GM23338 (cell line): ENCODE results near the gene LENG9. TPM values are rescaled to one million over a fixed set of nuclear protein-coding genes. Genes with fewer than 3 reads are reported as not detected.

Source experiments
- ATAC-seq: fragments of 200-7000 bp; cut with Tn5 transposase; 3 replicates; pipeline ENCODE4 v1.9.1; 2020
- DNase-seq: peaks from one replicate; pipeline ENCODE4 v3.0.0-alpha.2; 2015; ENCODE audit warnings: low spot score
- H2AFZ ChIP-seq: fragments of 200-600 bp; sonication (generic); 2 replicates; pipeline ENCODE4 v1.8.0; 2016; ENCODE audit warnings: antibody characterized with exemption, mild to moderate bottlenecking, moderate library complexity
- H3F3A ChIP-seq: fragments of 200-600 bp; sonication (generic); replicated peaks from 2 replicates; pipeline ENCODE4 v1.8.0; 2017; ENCODE audit warnings: antibody characterized with exemption, mixed run types, low read depth
- H3K27ac ChIP-seq: fragments of 200-600 bp; sonication (generic); 2 replicates; pipeline ENCODE4 v1.6.1; 2016; ENCODE audit warnings: low read depth
- H3K27me3 ChIP-seq: fragments of 200-600 bp; sonication (generic); 2 replicates; pipeline ENCODE4 v1.8.0; 2016; ENCODE audit warnings: mild to moderate bottlenecking, mixed run types, moderate library complexity; ENCODE audit not compliant: insufficient read depth
- H3K36me3 ChIP-seq: fragments of 200-600 bp; sonication (generic); 2 replicates; pipeline ENCODE4 v1.8.0; 2016; ENCODE audit warnings: mild to moderate bottlenecking; ENCODE audit not compliant: insufficient read depth
- H3K4me1 ChIP-seq: fragments of 200-600 bp; sonication (generic); 2 replicates; pipeline ENCODE4 v1.8.0; 2016; ENCODE audit warnings: mild to moderate bottlenecking, moderate library complexity; ENCODE audit not compliant: insufficient read depth
- H3K4me2 ChIP-seq: fragments of 200-600 bp; sonication (generic); 2 replicates; pipeline ENCODE4 v1.7.1; 2017; ENCODE audit warnings: mixed run types
- H3K4me3 ChIP-seq: fragments of 200-600 bp; sonication (generic); 2 replicates; pipeline ENCODE4 v1.6.1; 2016; ENCODE audit warnings: mixed run types
- H3K79me2 ChIP-seq: fragments of 200-600 bp; sonication (generic); replicated peaks from 2 replicates; pipeline ENCODE4 v1.8.0; 2017; ENCODE audit warnings: mild to moderate bottlenecking; ENCODE audit not compliant: insufficient read depth
- H3K9me2 ChIP-seq: fragments of 200-600 bp; sonication (generic); 2 replicates; pipeline ENCODE4 v1.8.0; 2017; ENCODE audit not compliant: insufficient read depth
- H4K20me1 ChIP-seq: fragments of 200-600 bp; sonication (generic); replicated peaks from 2 replicates; pipeline ENCODE4 v1.8.0; 2017; ENCODE audit warnings: mild to moderate bottlenecking; ENCODE audit not compliant: insufficient read depth
- H3K27ac Mint-ChIP-seq: 2 replicates; pipeline ENCODE4 v1.8.0; 2020; ENCODE audit warnings: inconsistent platforms, mild to moderate bottlenecking, moderate library complexity, mixed read lengths
- H3K27me3 Mint-ChIP-seq: 3 replicates; pipeline ENCODE4 v1.8.0; 2022; ENCODE audit warnings: low read depth, mild to moderate bottlenecking, moderate library complexity, mixed read lengths, inconsistent platforms; ENCODE audit not compliant: insufficient read depth, poor library complexity
- H3K36me3 Mint-ChIP-seq: 3 replicates; pipeline ENCODE4 v1.8.0; 2021; ENCODE audit warnings: low read depth, mild to moderate bottlenecking, inconsistent platforms, moderate library complexity, mixed read lengths
- H3K4me1 Mint-ChIP-seq: 3 replicates; pipeline ENCODE4 v1.8.0; 2020; ENCODE audit warnings: mild to moderate bottlenecking, inconsistent platforms, mixed read lengths
- H3K4me3 Mint-ChIP-seq: 3 replicates; pipeline ENCODE4 v1.8.0; 2021; ENCODE audit warnings: moderate library complexity, mild to moderate bottlenecking, inconsistent platforms, mixed read lengths
- H3K9me3 Mint-ChIP-seq: 3 replicates; pipeline ENCODE4 v1.8.0; 2020; ENCODE audit warnings: moderate library complexity, mild to moderate bottlenecking, inconsistent platforms, mixed read lengths
- CTCF ChIP-seq, 2 experiments: fragments of 200-600 bp in 1 of 2; sonication (generic) in 1 of 2; conservative IDR thresholded peaks; 2 replicates each; pipeline versions ENCODE4 v1.5.1 to v1.6.1; 2016 to 2017; ENCODE audit warnings: antibody characterized with exemption in 2 of 2, low read depth in 2 of 2, mild to moderate bottlenecking in 2 of 2, moderate library complexity in 1 of 2
- JUNB ChIP-seq: IDR thresholded peaks from one replicate; pipeline ENCODE4 v1.6.1; 2016; ENCODE audit warnings: antibody characterized with exemption; ENCODE audit not compliant: unreplicated experiment
- NANOG ChIP-seq: IDR thresholded peaks from 2 replicates; pipeline ENCODE4 v1.6.1; 2016; ENCODE audit warnings: antibody characterized with exemption, borderline replicate concordance
- POLR2AphosphoS5 ChIP-seq: IDR thresholded peaks from 2 replicates; pipeline ENCODE4 v1.6.1; 2016; ENCODE audit warnings: antibody characterized with exemption, low read depth
- REST ChIP-seq: IDR thresholded peaks from one replicate; pipeline ENCODE4 v1.6.1; 2018; ENCODE audit warnings: antibody characterized with exemption; ENCODE audit not compliant: unreplicated experiment
- ZNF114 ChIP-seq: fragments of 250-450 bp; sonication (Bioruptor Pico); IDR thresholded peaks from 2 replicates; pipeline ENCODE4 v1.5.0; 2020; ENCODE audit warnings: mild to moderate bottlenecking, moderate library complexity
- ZNF462 ChIP-seq: fragments of 250-450 bp; sonication (Bioruptor Pico); IDR thresholded peaks from 2 replicates; pipeline ENCODE4 v1.5.0; 2020; ENCODE audit warnings: mild to moderate bottlenecking, moderate library complexity
- polyA plus RNA-seq: library from polyadenylated mRNA; unstranded; fragments of >200 nt; fragmentation: Nextera tagmentation; extraction: Ambion mirVana; gene quantifications from 2 replicates; pipeline ENCODE4 v1.2.1, GENCODE V29; 2016
- total RNA-seq: library from RNA; depleted of rRNA; stranded (reverse); fragments of >200 nt; shearing (Covaris generic); gene quantifications from 2 replicates; pipeline ENCODE4 v1.2.3, GENCODE V29; 2014

Gene LENG9
- total and polyA plus RNA-seq, 2 experiments from 2014 or later = 0.26 to 6.4 TPM

GRCh38 chr19:54431255-54431838 lies 32.2 kb downstream of the LENG9 start (continued):
- no peak for TF ChIP-seq REST
- no peak for TF ChIP-seq NANOG
- TF ChIP-seq JUNB = no peak
- no peak for TF ChIP-seq POLR2AphosphoS5
- TF ChIP-seq ZNF114 (CRISPR knock-in tag) = no peak

GRCh38 chr19:54430306-54431254 lies 33.0 kb downstream of the LENG9 start:
- Histone ChIP-seq H3K27me3 (0 out of 2 replicates have a peak, but pooled peaks cover 3% of the 10 kb centered on the region), H2AFZ (no peak overlapping the region), H3K79me2 (no peaks in the 10 kb centered on the region), H3K9me2 (no peaks in the 10 kb centered on the region), H3K4me3 (peak overlapping the region; percentile 73), H4K20me1 (no peaks in the 10 kb centered on the region; the same call in 1 of the 2 replicates), H3K27ac (no peak overlapping the region), H3K36me3 (no peaks in the 10 kb centered on the region), H3F3A (no peaks in the 10 kb centered on the region), H3K4me1 (peaks cover 9% of the 10 kb centered on the region), H3K4me2 (peak overlapping the region; percentile 84)
- ATAC-seq (peak; percentile 70), DNase-seq (peak; percentile 83)
- H3K4me3 Mint-ChIP-seq = peak overlapping the region; percentile 65
- peaks cover 29% of the 10 kb centered on the region for H3K4me1 Mint-ChIP-seq
- no peak overlapping the region for H3K27ac Mint-ChIP-seq
- peak; percentile 40 to 71; a peak in 3 of 4 replicates for TF ChIP-seq CTCF (conservative IDR thresholded peaks at IDR 0.05; ENCODE audit: low read depth in 2 of 2)
- no peak for TF ChIP-seq ZNF462 (CRISPR knock-in tag)
- TF ChIP-seq POLR2AphosphoS5 = peak; percentile 27; the same call in 1 of the 2 replicates
- peaks cover 23% of the 10 kb centered on the region for H3K36me3 Mint-ChIP-seq
- peaks cover 34% of the 10 kb centered on the region for H3K27me3 Mint-ChIP-seq
- H3K9me3 Mint-ChIP-seq = no peaks in the 10 kb centered on the region
